Stomach (tissue), 9 donors: ENCODE data around the gene KRT8. TPM values are rescaled to one million over a fixed set of nuclear protein-coding genes. Genes with fewer than 3 reads are reported as not detected.

Experiments used
- DNase-seq, 2 donors: peaks; one replicate each; pipeline versions ENCODE4 v3.0.0 to v3.0.0-alpha.2; 2013 to 2019
- H3K27ac ChIP-seq, 5 donors: fragments of 200-600 bp in 4 of 5; sonication (generic) in 4 of 5; one replicate each; pipeline ENCODE4 v1.5.1; 2013 to 2019; ENCODE audit warnings: mild to moderate bottlenecking in 1 of 5, moderate library complexity in 1 of 5
- H3K27me3 ChIP-seq, 3 donors: fragments of 200-600 bp; sonication (generic); one replicate each; pipeline ENCODE4 v1.5.1; 2017 to 2019; ENCODE audit warnings: mixed run types in 1 of 3
- H3K36me3 ChIP-seq, 4 donors: fragments of 200-600 bp; sonication (generic); 1 replicate in 3 of 4; 2 replicates in 1 of 4; pipeline ENCODE4 v1.5.1; 2016 to 2019
- H3K4me1 ChIP-seq, 4 donors: fragments of 200-600 bp; sonication (generic); one replicate each; pipeline ENCODE4 v1.5.1; 2016 to 2019
- H3K4me3 ChIP-seq, 4 donors: fragments of 200-600 bp; sonication (generic) in 3 of 4; one replicate each; pipeline ENCODE4 v1.5.1; 2016 to 2019; ENCODE audit warnings: mild to moderate bottlenecking in 1 of 4
- H3K9me3 ChIP-seq, 4 donors: fragments of 200-600 bp; sonication (generic); one replicate each; pipeline ENCODE4 v1.5.1; 2016 to 2019
- EP300 ChIP-seq: sonication (generic); formaldehyde crosslinking; IDR thresholded peaks from one replicate; pipeline ENCODE4 v1.6.1; 2017; ENCODE audit warnings: antibody characterized with exemption
- POLR2A ChIP-seq, 4 donors: fragments of 450-650 bp; IDR thresholded peaks; one replicate each; pipeline ENCODE4 v1.6.1; 2016; ENCODE audit warnings: antibody characterized with exemption in 4 of 4, control low read depth in 2 of 4, mild to moderate bottlenecking in 1 of 4, moderate library complexity in 1 of 4
- POLR2AphosphoS5 ChIP-seq, 3 donors: sonication (generic); formaldehyde crosslinking; IDR thresholded peaks; one replicate each; pipeline ENCODE4 v1.6.1; 2016; ENCODE audit warnings: antibody characterized with exemption in 3 of 3
- whole genome bisulfite sequencing, 5 donors: extraction: QIAGEN DNeasy Blood & Tissue Kit in 3 of 5; methylation state at CpG; one replicate each; pipeline versions ENCODE4 v1.1.5 to v1.1.7; 2013 to 2018; 5-methylcytosine and 5-hydroxymethylcytosine counted together
- intact Hi-C: fragments of 100-400 bp; cut with DNase I; formaldehyde crosslinking; loops from one replicate; pipeline ENCODE4 v1.15.1; 2023; ENCODE audit warnings: low total_unique reads
- polyA plus RNA-seq, 3 donors: library from polyadenylated mRNA; stranded (reverse); fragments of 200-250 nt; gene quantifications; one replicate each; pipeline ENCODE4 v1.2.3, GENCODE V29; 2013
- total RNA-seq, 5 donors: library from RNA; depleted of rRNA; stranded (reverse); fragments of >200 nt; gene quantifications; one replicate each; pipeline versions ENCODE4 v1.1.0 to v1.2.3, GENCODE V29; 2014 to 2016
- TF ChIP-seq, protein P1 (sequence below), 7 experiments: fragments of 450-650 bp in 4 of 7; fragments of 200-600 bp in 3 of 7; sonication (generic) in 3 of 7; IDR thresholded peaks; one replicate each; pipeline ENCODE4 v1.5.1; 2016 to 2019; ENCODE audit warnings: antibody characterized with exemption in 7 of 7, control low read depth in 2 of 7, mild to moderate bottlenecking in 1 of 7
- donor health status: healthy with polysubstance abuse.
- donor health status: Bipolar disorder and iron deficiency.
- donor health status: healthy.

The KRT8 gene
- total and polyA plus RNA-seq, 8 donors: 71.2 to 1,740 (median 607) TPM

DNA sequence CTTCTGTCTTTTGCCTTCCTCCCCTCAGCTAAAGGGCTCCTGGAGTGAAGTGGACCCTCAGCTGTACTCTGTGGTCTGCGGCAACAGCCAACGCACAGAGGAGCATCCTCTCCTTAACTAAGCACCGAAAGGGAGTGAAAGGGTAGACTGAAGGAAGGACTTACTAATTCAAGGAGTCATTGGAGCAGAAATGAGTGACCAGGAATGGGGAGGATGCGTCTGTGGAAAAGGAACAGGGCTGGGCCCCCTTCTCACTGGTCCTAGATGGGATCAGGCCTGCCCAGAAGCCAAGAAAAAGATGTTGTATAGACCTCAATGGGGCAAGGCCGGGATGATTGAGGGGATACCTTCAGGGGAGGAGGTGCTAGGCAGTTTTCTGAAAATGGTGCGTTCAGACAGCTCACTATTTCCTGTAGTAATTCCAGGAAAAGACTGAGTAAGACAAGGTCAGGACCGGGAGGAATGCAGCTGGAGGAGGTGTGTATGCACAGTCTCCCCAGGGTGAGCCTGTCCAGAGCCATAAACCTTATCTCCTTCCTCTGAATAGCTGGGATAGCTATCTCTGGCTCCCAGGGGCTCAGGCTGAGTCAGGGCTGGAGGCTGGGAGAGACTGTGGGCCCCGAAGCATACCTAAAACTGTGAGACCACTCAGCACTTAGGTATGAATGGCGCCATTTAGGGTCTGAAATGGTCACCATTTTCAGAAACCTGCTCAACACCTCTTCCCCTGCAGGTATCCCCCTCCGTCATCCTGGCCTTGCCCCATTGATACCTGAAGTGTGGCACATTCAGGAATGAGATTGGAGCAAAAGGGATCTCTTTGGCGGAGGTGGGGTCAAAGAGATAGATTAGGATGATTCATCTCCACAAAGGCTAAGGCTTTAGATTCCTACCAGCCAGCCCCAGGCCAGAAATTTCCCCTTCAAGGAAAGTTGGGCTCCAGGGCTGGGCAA is 20.2 kb upstream of the KRT8 start:
- H3K4me1 ChIP-seq: peaks cover 25 to 43% (median 34%) of the 10 kb centered on the region in 4 donors
- H3K36me3 ChIP-seq: no peaks in the 10 kb centered on the region
- intact Hi-C loops: no loop called here
- WGBS, 5 donors: 71 to 79% (median 75%) methylated on average over 11 of the region's 11 CpGs
- peak overlapping the region; percentile 72 to 89 (median 84) for H3K27ac ChIP-seq
- no peak overlapping the region for H3K4me3 ChIP-seq
- TF ChIP-seq POLR2A (IDR thresholded peaks at IDR 0.05) (no peak), POLR2AphosphoS5 (IDR thresholded peaks at IDR 0.05) (peak in 1 of 3 donors; percentile 33), EP300 (no peak)
- TF ChIP-seq, protein P1, sequence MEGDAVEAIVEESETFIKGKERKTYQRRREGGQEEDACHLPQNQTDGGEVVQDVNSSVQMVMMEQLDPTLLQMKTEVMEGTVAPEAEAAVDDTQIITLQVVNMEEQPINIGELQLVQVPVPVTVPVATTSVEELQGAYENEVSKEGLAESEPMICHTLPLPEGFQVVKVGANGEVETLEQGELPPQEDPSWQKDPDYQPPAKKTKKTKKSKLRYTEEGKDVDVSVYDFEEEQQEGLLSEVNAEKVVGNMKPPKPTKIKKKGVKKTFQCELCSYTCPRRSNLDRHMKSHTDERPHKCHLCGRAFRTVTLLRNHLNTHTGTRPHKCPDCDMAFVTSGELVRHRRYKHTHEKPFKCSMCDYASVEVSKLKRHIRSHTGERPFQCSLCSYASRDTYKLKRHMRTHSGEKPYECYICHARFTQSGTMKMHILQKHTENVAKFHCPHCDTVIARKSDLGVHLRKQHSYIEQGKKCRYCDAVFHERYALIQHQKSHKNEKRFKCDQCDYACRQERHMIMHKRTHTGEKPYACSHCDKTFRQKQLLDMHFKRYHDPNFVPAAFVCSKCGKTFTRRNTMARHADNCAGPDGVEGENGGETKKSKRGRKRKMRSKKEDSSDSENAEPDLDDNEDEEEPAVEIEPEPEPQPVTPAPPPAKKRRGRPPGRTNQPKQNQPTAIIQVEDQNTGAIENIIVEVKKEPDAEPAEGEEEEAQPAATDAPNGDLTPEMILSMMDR (IDR thresholded peaks at IDR 0.05): no peak
- no peaks in the 10 kb centered on the region for H3K9me3 ChIP-seq
- DNase-seq: peak in 1 of 2 donors; percentile 74
- H3K27me3 ChIP-seq: no peaks in the 10 kb centered on the region

DNA sequence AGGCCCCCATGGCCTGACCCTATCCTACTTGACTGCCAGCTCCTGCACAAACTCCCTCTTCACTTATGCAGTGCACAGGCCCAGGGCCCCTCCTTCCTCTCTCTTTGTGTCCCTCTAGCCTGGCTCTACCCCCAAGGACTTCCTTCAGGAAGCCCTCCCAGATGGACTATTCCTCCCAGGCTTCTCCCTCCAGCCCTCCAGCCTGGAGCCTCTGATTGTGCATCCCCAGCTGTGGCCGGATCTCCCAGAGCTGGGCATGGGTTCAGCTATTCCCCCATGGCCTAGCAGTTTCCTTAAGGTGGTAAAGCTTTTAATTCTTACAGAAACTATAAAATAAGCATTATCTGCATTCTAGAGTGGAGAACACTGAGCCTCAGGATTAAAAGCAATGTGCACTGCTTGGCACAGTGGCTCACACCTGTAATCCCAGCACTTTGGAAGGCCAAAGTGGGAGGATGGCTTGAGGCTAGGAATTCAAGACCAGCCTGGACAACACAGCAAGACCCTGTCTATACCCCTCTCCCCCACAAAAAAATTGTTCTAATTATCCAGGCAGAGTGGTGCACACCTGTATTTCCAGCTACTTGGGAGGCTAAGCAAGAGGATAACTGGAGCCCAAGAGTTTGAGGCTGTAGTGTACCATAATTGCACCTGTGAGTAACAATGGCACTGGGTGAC is 16.8 kb upstream of the KRT8 start:
- H3K4me3 ChIP-seq: no peak overlapping the region
- no peaks in the 10 kb centered on the region for H3K36me3 ChIP-seq
- intact Hi-C loops: no loop called here
- H3K4me1 ChIP-seq: peaks cover 16 to 26% (median 20%) of the 10 kb centered on the region in 4 donors
- no peaks in the 10 kb centered on the region for H3K9me3 ChIP-seq
- TF ChIP-seq, protein P1 (IDR thresholded peaks at IDR 0.05): no peak
- TF ChIP-seq POLR2AphosphoS5 (IDR thresholded peaks at IDR 0.05): no peak
- DNase-seq: no peak
- no peaks in the 10 kb centered on the region for H3K27me3 ChIP-seq
- H3K27ac ChIP-seq: no peak overlapping the region
- WGBS, 5 donors: 82 to 91% (median 84%) methylated on average over 1 of the region's 1 CpG

GRCh38 chr12:52920937-52921336 is 16.1 kb upstream of the KRT8 start:
- no peaks in the 10 kb centered on the region for H3K36me3 ChIP-seq
- no peak for TF ChIP-seq POLR2A (IDR thresholded peaks at IDR 0.05)
- TF ChIP-seq EP300: no peak
- no peak for TF ChIP-seq POLR2AphosphoS5 (IDR thresholded peaks at IDR 0.05)
- TF ChIP-seq, protein P1 (IDR thresholded peaks at IDR 0.05): no peak
- no peaks in the 10 kb centered on the region for H3K9me3 ChIP-seq
- intact Hi-C loops: no loop called here
- no peak overlapping the region for H3K4me3 ChIP-seq
- H3K27ac ChIP-seq: no peak overlapping the region
- peaks cover 16 to 21% (median 19%) of the 10 kb centered on the region in 4 donors for H3K4me1 ChIP-seq
- no peaks in the 10 kb centered on the region for H3K27me3 ChIP-seq
- DNase-seq: no peak

DNA sequence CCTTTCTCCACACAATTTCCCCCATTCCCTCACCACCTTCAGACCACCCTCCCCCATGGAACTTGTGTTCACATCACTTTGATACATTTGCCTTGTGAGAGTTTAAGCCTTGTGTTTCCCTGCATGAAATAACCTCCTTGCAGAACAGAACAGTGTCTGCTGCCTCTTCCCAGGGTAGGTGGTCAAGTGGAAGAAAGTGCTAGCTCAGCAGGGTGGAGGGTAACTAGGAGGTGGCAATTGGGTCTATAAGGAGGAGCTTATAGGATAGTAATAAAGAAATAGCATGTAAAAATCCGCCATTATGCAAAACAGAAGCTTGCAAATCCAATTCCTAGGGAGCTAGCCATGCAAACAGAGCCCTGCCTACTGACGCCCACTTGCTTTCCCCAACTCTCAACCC is 13.9 kb upstream of the KRT8 start:
- Histone ChIP-seq H3K36me3 (no peaks in the 10 kb centered on the region), H3K4me1 (peaks cover 6 to 26% (median 19%) of the 10 kb centered on the region in 4 donors), H3K27ac (no peak overlapping the region), H3K9me3 (no peaks in the 10 kb centered on the region), H3K4me3 (no peak overlapping the region), H3K27me3 (no peaks in the 10 kb centered on the region)
- intact Hi-C loops: no loop called here
- DNase-seq: no peak
- 73 to 89% (median 87%) methylated on average over 2 of the region's 2 CpGs for WGBS, 5 donors
- TF ChIP-seq POLR2A (IDR thresholded peaks at IDR 0.05): no peak
- TF ChIP-seq, protein P1 (IDR thresholded peaks at IDR 0.05): no peak
- TF ChIP-seq EP300: no peak
- no peak for TF ChIP-seq POLR2AphosphoS5 (IDR thresholded peaks at IDR 0.05)
